ENCODE results near the gene ASXL2.
"Not testable (repeated sequence)": the region's sequence is repeated elsewhere in the genome, so short reads cannot be mapped to it uniquely, and the experiment has no call there.

The ASXL2 gene

DNA sequence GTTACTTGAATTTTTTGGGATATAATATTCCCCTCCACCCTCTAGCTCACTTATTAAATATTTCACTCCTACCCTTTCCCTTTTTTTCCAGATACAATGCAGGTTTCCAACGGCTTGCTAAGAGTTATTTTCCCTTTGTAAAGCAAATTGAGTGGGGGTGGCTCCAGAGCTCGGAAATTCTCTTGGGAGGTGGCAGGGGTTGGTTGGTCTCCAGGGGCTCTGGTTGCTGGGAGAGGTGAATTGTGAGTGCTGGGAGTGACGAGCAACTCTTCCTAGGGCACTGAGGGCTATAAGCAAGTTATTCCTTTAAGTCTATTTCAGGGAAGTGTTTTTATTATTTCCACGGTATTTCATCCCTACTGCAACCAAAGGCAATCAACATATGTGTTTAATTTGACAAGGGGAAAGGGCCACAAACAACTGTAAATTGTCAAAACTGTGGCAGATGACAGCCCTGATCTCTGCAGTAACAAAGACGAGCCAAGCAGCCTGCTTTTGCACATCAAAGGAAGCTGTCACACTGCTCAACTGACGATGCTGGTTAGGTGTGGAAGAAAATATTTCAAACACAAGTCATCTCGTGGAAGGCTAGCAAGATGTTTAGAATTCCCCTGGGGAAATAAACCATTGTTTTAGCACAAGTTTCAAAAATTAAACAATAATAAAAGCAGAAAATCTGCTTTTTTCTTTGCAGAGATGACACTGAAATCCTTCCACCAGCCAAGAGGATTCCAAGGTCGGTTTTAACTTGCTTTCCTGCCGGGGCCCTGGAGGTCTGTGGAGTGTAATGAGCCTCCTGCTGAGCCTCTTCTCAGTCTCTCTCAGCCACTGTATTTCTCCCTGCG, 34.8 kb upstream of the ASXL2 start:
- Histone ChIP-seq H3K4me3 (no peak overlapping the region), H3K27me3 (no peaks in the 10 kb centered on the region), H3K4me2 (peak overlapping the region; percentile 35), H4K20me1 (no peaks in the 10 kb centered on the region), H3K9me3 (no peaks in the 10 kb centered on the region), H3K27ac (no peak overlapping the region), H3K4me1 (peaks cover 21% of the 10 kb centered on the region), H3K9ac (no peak overlapping the region), H3K36me3 (no peaks in the 10 kb centered on the region)
- TF ChIP-seq Cebpa-rat (IDR thresholded peaks at IDR 0.05): no peak

DNA sequence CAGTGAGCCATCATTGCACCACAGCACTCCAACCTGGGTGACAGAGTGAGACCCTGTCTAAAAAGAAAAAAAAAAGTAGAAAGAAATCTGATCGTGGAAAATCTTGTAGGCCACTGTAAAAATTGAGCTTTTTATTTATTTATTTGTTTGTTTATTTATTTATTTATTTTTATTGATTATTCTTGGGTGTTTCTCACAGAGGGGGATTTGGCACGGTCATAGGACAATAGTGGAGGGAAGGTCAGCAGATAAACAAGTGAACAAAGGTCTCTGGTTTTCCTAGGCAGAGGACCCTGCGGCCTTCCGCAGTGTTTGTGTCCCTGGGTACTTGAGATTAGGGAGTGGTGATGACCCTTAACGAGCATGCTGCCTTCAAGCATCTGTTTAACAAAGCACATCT, 31.3 kb upstream of the ASXL2 start:
- H3K27me3 ChIP-seq, H3K27ac ChIP-seq, H3K36me3 ChIP-seq, H3K4me2 ChIP-seq, H3K4me3 ChIP-seq, H3K9ac ChIP-seq, H4K20me1 ChIP-seq, H3K9me3 ChIP-seq: not testable (repeated sequence)
- peaks cover 12% of the 10 kb centered on the region for H3K4me1 ChIP-seq

DNA sequence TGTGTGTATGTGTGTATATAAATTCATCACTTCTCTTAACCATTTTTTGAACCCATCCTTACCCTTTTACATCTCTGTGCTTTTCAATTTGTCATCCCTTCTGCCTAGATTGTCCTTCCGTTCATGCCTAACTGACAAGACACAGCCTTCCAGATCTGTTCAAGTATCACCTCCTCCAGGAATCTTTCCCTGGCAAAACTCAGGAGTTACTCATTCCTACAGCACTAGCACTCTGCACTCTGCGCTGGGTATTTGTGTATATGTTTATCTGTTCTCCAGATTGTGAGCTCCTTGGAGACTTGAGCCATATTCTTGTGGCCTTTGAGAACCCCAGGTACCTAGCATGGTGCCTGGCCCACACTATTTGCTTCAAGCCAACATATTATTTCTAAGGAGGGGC, 26.8 kb upstream of the ASXL2 start:
- no peak for TF ChIP-seq Cebpa-rat (IDR thresholded peaks at IDR 0.05)
- H3K4me3 ChIP-seq: no peak overlapping the region
- no peaks in the 10 kb centered on the region for H3K36me3 ChIP-seq
- no peak overlapping the region for H3K9ac ChIP-seq
- H3K4me2 ChIP-seq: no peak overlapping the region
- no peak overlapping the region for H3K27ac ChIP-seq
- H4K20me1 ChIP-seq: no peaks in the 10 kb centered on the region
- no peaks in the 10 kb centered on the region for H3K27me3 ChIP-seq
- H3K9me3 ChIP-seq: no peaks in the 10 kb centered on the region
- no peaks in the 10 kb centered on the region for H3K4me1 ChIP-seq

GRCh38 chr2:25903216-25903776, 25.0 kb upstream of the ASXL2 start:
- Histone ChIP-seq H3K36me3 (no peaks in the 10 kb centered on the region), H3K9ac (no peak overlapping the region), H3K27ac (no peak overlapping the region), H3K4me1 (no peaks in the 10 kb centered on the region), H3K4me2 (no peak overlapping the region), H3K9me3 (no peaks in the 10 kb centered on the region), H3K4me3 (no peak overlapping the region), H3K27me3 (no peaks in the 10 kb centered on the region), H4K20me1 (no peaks in the 10 kb centered on the region)
- TF ChIP-seq Cebpa-rat (IDR thresholded peaks at IDR 0.05): no peak

GRCh38 chr2:25899404-25899970, 21.2 kb upstream of the ASXL2 start:
- Histone ChIP-seq H4K20me1 (no peaks in the 10 kb centered on the region), H3K9ac (no peak overlapping the region), H3K27me3 (no peaks in the 10 kb centered on the region), H3K9me3 (no peaks in the 10 kb centered on the region), H3K4me1 (no peaks in the 10 kb centered on the region), H3K27ac (no peak overlapping the region), H3K4me3 (no peak overlapping the region), H3K36me3 (no peaks in the 10 kb centered on the region), H3K4me2 (no peak overlapping the region)
- TF ChIP-seq Cebpa-rat (IDR thresholded peaks at IDR 0.05): no peak

GRCh38 chr2:25897506-25897905, 19.2 kb upstream of the ASXL2 start:
- H3K36me3 ChIP-seq: no peaks in the 10 kb centered on the region
- no peaks in the 10 kb centered on the region for H3K9me3 ChIP-seq
- H3K27me3 ChIP-seq: no peaks in the 10 kb centered on the region
- TF ChIP-seq Cebpa-rat (IDR thresholded peaks at IDR 0.05): no peak
- no peak overlapping the region for H3K4me2 ChIP-seq
- H3K27ac ChIP-seq: no peak overlapping the region
- H3K4me1 ChIP-seq: no peaks in the 10 kb centered on the region
- H3K9ac ChIP-seq: no peak overlapping the region
- H4K20me1 ChIP-seq: no peaks in the 10 kb centered on the region
- no peak overlapping the region for H3K4me3 ChIP-seq

DNA sequence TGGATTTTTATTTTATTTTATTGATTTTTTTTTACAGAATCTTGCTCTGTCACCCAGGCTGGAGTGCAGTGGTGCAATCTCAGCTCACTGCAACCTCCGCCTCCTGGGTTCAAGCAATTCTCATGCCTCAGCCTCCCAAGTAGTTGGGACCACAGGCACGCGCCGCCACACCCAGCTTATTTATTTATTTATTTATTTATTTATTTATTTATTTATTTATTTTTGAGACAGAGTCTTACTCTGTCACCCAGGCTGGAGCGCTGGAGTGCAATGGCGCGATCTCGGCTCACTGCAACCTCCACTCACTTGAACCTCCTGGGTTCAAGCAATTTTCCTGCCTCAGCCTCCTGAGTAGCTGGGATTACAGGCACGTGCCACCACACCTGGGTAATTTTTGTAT, 18.0 kb upstream of the ASXL2 start:
- H3K9me3 ChIP-seq, H3K4me1 ChIP-seq, H3K27ac ChIP-seq: not testable (repeated sequence)

DNA sequence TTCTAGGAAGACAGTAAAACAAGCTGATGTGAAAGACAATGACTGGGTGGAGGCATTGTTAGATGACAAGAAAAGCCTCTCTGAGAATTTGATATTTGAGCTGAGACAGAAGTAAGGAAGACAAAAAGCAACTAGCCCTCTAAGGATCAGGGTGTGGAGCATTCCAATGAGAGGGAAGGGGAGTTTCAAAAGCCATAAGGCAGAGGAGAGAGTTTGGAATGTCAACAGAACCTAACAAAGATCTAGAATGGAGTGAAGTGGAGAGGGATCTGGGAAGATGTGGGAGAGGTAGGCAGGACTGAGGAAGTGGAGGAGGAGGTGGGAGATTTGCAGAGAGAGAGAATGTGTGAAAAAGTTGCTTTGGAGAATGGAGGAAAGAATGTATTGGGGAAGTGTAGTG, 17.3 kb upstream of the ASXL2 start:
- Histone ChIP-seq H3K9ac (no peak overlapping the region), H3K4me3 (no peak overlapping the region), H3K9me3 (no peaks in the 10 kb centered on the region), H3K27me3 (no peaks in the 10 kb centered on the region), H3K4me2 (no peak overlapping the region), H3K4me1 (no peaks in the 10 kb centered on the region), H4K20me1 (no peaks in the 10 kb centered on the region), H3K36me3 (no peaks in the 10 kb centered on the region), H3K27ac (no peak overlapping the region)
- TF ChIP-seq Cebpa-rat (IDR thresholded peaks at IDR 0.05): no peak

More for the DNA sequence above, 18.0 kb upstream of the ASXL2 start:
- not testable (repeated sequence) for H3K4me3 ChIP-seq, H3K4me2 ChIP-seq, H4K20me1 ChIP-seq, H3K27me3 ChIP-seq, H3K9ac ChIP-seq, H3K36me3 ChIP-seq

- Histone ChIP-seq H3K4me3 (no peak overlapping the region), H3K4me2 (no peak overlapping the region), H3K4me1 (no peaks in the 10 kb centered on the region), H3K9ac (no peak overlapping the region), H3K36me3 (no peaks in the 10 kb centered on the region), H3K27ac (no peak overlapping the region), H3K27me3 (no peaks in the 10 kb centered on the region), H3K9me3 (no peaks in the 10 kb centered on the region), H4K20me1 (no peaks in the 10 kb centered on the region)
- TF ChIP-seq Cebpa-rat (IDR thresholded peaks at IDR 0.05): no peak
Measured at GRCh38 chr2:25895018-25895417, 16.7 kb upstream of the ASXL2 start.

DNA sequence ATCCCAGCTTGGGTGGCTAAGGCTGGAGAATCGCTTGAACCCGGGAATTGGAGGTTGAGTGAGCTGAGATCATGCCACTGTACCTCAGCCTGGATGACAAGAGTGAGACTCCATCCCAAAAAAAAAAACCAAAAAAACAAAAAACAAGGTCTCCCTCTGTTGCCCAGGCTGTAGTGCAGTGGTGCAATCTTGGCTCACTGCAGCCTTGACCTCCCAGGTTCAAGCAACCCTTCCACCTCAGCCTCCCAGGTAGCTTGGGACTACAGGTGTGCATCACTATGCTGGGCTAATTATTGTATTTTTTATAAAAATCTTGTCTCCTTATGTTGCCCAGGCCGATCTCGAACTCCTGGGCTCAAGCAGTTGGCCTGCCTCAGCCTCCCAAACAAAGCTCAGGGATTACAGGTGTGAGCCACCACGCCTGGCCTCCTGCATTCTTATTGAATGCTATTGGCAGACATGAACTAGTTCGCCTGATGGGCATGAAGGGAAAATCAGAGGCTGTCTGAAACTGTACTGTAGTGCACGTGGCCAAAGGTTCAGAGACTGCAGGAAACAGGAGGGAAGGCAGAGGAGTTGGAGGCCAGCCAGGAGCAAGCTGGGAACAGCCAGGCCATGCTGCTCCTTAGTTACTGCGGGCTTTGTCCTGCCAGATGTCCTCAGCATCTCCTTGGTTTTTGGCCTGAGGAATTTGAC, 16.0 kb upstream of the ASXL2 start:
- no peak overlapping the region for H3K4me3 ChIP-seq
- H4K20me1 ChIP-seq: no peaks in the 10 kb centered on the region
- no peaks in the 10 kb centered on the region for H3K9me3 ChIP-seq
- H3K36me3 ChIP-seq: no peaks in the 10 kb centered on the region
- no peak overlapping the region for H3K4me2 ChIP-seq
- H3K4me1 ChIP-seq: no peaks in the 10 kb centered on the region
- H3K27ac ChIP-seq: no peak overlapping the region
- no peak for TF ChIP-seq Cebpa-rat (IDR thresholded peaks at IDR 0.05)
- H3K9ac ChIP-seq: no peak overlapping the region
- H3K27me3 ChIP-seq: no peaks in the 10 kb centered on the region

All from BLaER1 (cell line).